ENCODE data around the gene MSI2. TPM values are rescaled to one million over a fixed set of nuclear protein-coding genes. Genes with fewer than 3 reads are reported as not detected.

The MSI2 gene
- total RNA-seq, 4 donors from 2014 or later, result 19.7 to 35.8 (median 22.4) TPM

GRCh38 chr17:57447990-57448758 is 191.9 kb downstream of the MSI2 start:
- Histone ChIP-seq H3K36me3 (no peaks in the 10 kb centered on the region), H3K27me3 (no peaks in the 10 kb centered on the region), H3K4me1 (peaks cover 5% of the 10 kb centered on the region), H3K27ac (no peak overlapping the region), H3K9me3 (no peaks in the 10 kb centered on the region), H3K4me3 (no peak overlapping the region)
- WGBS, result 84% methylated on average over 10 of the region's 10 CpGs
- TF ChIP-seq, protein P1, sequence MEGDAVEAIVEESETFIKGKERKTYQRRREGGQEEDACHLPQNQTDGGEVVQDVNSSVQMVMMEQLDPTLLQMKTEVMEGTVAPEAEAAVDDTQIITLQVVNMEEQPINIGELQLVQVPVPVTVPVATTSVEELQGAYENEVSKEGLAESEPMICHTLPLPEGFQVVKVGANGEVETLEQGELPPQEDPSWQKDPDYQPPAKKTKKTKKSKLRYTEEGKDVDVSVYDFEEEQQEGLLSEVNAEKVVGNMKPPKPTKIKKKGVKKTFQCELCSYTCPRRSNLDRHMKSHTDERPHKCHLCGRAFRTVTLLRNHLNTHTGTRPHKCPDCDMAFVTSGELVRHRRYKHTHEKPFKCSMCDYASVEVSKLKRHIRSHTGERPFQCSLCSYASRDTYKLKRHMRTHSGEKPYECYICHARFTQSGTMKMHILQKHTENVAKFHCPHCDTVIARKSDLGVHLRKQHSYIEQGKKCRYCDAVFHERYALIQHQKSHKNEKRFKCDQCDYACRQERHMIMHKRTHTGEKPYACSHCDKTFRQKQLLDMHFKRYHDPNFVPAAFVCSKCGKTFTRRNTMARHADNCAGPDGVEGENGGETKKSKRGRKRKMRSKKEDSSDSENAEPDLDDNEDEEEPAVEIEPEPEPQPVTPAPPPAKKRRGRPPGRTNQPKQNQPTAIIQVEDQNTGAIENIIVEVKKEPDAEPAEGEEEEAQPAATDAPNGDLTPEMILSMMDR (IDR thresholded peaks at IDR 0.05), result no peak
- TF ChIP-seq POLR2AphosphoS5 (IDR thresholded peaks at IDR 0.05), result no peak
- TF ChIP-seq POLR2A (IDR thresholded peaks at IDR 0.05), result no peak
- no peak for TF ChIP-seq EP300 (IDR thresholded peaks at IDR 0.05)
- no peak for DNase-seq (ENCODE audit: low spot score in 2 of 2)

GRCh38 chr17:57448759-57449283 is 192.5 kb downstream of the MSI2 start:
- no peaks in the 10 kb centered on the region for H3K4me1 ChIP-seq
- H3K36me3 ChIP-seq, result no peaks in the 10 kb centered on the region
- DNase-seq (ENCODE audit: low spot score in 2 of 2), result no peak
- H3K4me3 ChIP-seq, result no peak overlapping the region
- WGBS, result 87% methylated on average over 7 of the region's 7 CpGs
- H3K27me3 ChIP-seq, result no peaks in the 10 kb centered on the region
- H3K9me3 ChIP-seq, result no peaks in the 10 kb centered on the region
- TF ChIP-seq EP300 (IDR thresholded peaks at IDR 0.05) (no peak), POLR2AphosphoS5 (IDR thresholded peaks at IDR 0.05) (no peak)
- no peak overlapping the region for H3K27ac ChIP-seq

GRCh38 chr17:57451191-57451590 is 194.9 kb downstream of the MSI2 start:
- Histone ChIP-seq H3K27ac (no peak overlapping the region), H3K4me3 (no peak overlapping the region), H3K36me3 (no peaks in the 10 kb centered on the region), H3K9me3 (no peaks in the 10 kb centered on the region), H3K27me3 (no peaks in the 10 kb centered on the region), H3K4me1 (peaks cover 5% of the 10 kb centered on the region)
- no peak for TF ChIP-seq EP300 (IDR thresholded peaks at IDR 0.05)
- no peak for TF ChIP-seq POLR2A (IDR thresholded peaks at IDR 0.05)
- TF ChIP-seq, protein P1 (IDR thresholded peaks at IDR 0.05), result no peak
- no peak for TF ChIP-seq POLR2AphosphoS5 (IDR thresholded peaks at IDR 0.05)
- no peak for DNase-seq (ENCODE audit: low spot score in 2 of 2)
- 83% methylated on average over 8 of the region's 8 CpGs for WGBS

DNA sequence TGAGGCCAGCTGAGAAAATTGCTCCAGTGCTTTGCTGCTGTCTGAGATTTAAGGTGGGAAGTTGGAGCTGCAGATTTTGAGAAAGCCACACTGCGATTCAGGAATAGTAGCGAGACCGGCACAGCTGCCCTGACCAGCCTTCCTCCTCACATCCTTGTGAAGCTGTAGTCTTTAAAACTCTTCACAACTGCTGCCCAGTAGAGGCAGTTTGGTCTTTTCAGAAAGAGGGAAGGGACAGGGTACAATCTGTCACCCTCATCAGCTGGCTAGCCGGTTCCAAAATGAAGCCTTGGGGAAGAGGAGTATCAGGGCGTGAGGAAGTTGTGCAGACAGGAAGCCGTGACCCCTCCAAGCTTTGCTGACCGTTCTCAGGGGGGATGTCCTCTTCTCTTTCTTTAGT is 195.3 kb downstream of the MSI2 start:
- H3K36me3 ChIP-seq, result no peaks in the 10 kb centered on the region
- WGBS, result 84% methylated on average over 7 of the region's 7 CpGs

GRCh38 chr17:57453841-57454425 is 197.6 kb downstream of the MSI2 start:
- no peak for DNase-seq (ENCODE audit: low spot score in 2 of 2)
- WGBS, result 93% methylated on average over 7 of the region's 7 CpGs
- TF ChIP-seq POLR2A (IDR thresholded peaks at IDR 0.05) (no peak), EP300 (IDR thresholded peaks at IDR 0.05) (no peak), POLR2AphosphoS5 (IDR thresholded peaks at IDR 0.05) (no peak)
- TF ChIP-seq, protein P1 (IDR thresholded peaks at IDR 0.05), result no peak

More for the DNA sequence above, 195.3 kb downstream of the MSI2 start:
- no peak for DNase-seq (ENCODE audit: low spot score in 2 of 2)
- Histone ChIP-seq H3K27me3 (no peaks in the 10 kb centered on the region), H3K4me3 (no peak overlapping the region), H3K4me1 (peaks cover 5% of the 10 kb centered on the region), H3K27ac (no peak overlapping the region), H3K9me3 (no peaks in the 10 kb centered on the region)
- TF ChIP-seq, protein P1 (IDR thresholded peaks at IDR 0.05), result no peak
- TF ChIP-seq EP300 (IDR thresholded peaks at IDR 0.05) (no peak), POLR2A (IDR thresholded peaks at IDR 0.05) (no peak), POLR2AphosphoS5 (IDR thresholded peaks at IDR 0.05) (no peak)

More at GRCh38 chr17:57453841-57454425, 197.6 kb downstream of the MSI2 start:
- Histone ChIP-seq H3K36me3 (no peaks in the 10 kb centered on the region), H3K27me3 (no peaks in the 10 kb centered on the region), H3K4me3 (no peak overlapping the region), H3K4me1 (peaks cover 5% of the 10 kb centered on the region), H3K27ac (no peak overlapping the region), H3K9me3 (no peaks in the 10 kb centered on the region)

All from suprapubic skin (tissue), 4 donors.